Subcutaneous abdominal adipose tissue (tissue), 5 donors: ENCODE results near the gene CACNA1B.
"Not testable (repeated sequence)": the region's sequence is repeated elsewhere in the genome, so short reads cannot be mapped to it uniquely, and the experiment has no call there.

Source experiments
- H3K27ac ChIP-seq: one replicate; pipeline ENCODE4 v1.7.0; 2013; ENCODE audit warnings: low read depth, mild to moderate bottlenecking, inconsistent platforms, low read length, moderate library complexity
- H3K27me3 ChIP-seq, 5 donors: one replicate each; pipeline ENCODE4 v1.7.0; 2013; ENCODE audit warnings: low read length in 5 of 5, inconsistent platforms in 1 of 5; ENCODE audit not compliant: control insufficient read depth in 5 of 5, insufficient read depth in 4 of 5
- H3K36me3 ChIP-seq, 5 donors: one replicate each; pipeline ENCODE4 v1.7.0; 2013; ENCODE audit warnings: low read length in 5 of 5; ENCODE audit not compliant: control insufficient read depth in 5 of 5, insufficient read depth in 5 of 5
- H3K4me1 ChIP-seq, 5 donors: one replicate each; pipeline ENCODE4 v1.7.0; 2013; ENCODE audit warnings: low read length in 5 of 5, mild to moderate bottlenecking in 3 of 5, moderate library complexity in 1 of 5; ENCODE audit not compliant: control insufficient read depth in 5 of 5, insufficient read depth in 5 of 5
- H3K4me3 ChIP-seq, 5 donors: one replicate each; pipeline ENCODE4 v1.7.0; 2013; ENCODE audit warnings: low read length in 5 of 5, low read depth in 1 of 5
- H3K9ac ChIP-seq, 5 donors: one replicate each; pipeline ENCODE4 v1.7.0; 2013; ENCODE audit warnings: low read length in 5 of 5, mild to moderate bottlenecking in 4 of 5, moderate library complexity in 3 of 5
- H3K9me3 ChIP-seq, 5 donors: one replicate each; pipeline ENCODE4 v1.7.0; 2013; ENCODE audit warnings: low read length in 5 of 5; ENCODE audit not compliant: control insufficient read depth in 5 of 5
- donor health status: healthy.
- donor health status: healthy.
- donor health status: healthy.
- donor health status: healthy.
- donor health status: healthy.

Gene CACNA1B

DNA sequence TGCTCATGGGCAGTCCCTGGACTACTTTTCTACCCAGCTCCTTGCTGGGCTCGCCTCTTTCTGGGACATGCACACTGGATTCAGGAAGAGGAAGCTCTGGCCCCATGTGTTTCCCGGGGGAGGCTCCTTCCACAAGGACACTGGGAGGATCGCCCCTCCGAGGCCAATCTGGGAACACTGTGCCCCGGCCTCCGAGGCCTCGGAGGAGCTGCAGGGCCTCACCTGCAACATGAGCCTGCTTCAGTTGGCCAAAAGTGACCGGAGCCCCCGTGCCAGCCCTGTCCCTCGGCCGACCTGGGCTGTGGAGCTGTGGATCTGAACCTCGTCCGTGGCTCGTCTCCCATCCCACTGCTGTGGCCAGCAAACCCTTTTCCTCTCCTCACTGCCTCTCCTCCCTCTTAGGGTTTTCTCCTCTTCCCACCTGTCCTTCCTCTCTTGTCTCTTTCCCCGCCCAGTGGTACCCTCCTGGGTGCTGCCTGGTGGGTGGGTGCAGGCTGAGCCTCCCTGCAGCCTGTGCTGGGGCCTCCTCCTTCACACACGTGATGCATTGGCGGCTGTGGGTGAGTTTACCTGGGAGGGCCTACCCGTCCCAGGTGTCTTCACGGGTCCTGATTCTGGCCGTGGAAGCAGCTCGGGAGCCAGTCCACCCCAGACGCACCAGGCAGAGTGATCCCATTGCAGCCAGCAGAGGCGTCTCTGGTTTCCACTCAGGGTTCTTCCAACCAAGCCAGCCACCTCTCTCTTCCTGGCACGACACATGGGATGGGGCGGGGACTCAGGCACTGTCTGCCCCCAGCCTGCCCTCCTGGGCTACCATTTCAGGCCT is 241.8 kb downstream of the CACNA1B start:
- H3K4me3 ChIP-seq = no peak overlapping the region
- H3K9ac ChIP-seq = no peak overlapping the region
- H3K27ac ChIP-seq = no peak overlapping the region
- H3K4me1 ChIP-seq = no peaks in the 10 kb centered on the region
- H3K36me3 ChIP-seq = no peaks in the 10 kb centered on the region
- no peaks in the 10 kb centered on the region for H3K9me3 ChIP-seq
- peaks cover 0 to 19% (median 11%) of the 10 kb centered on the region in 5 donors for H3K27me3 ChIP-seq

DNA sequence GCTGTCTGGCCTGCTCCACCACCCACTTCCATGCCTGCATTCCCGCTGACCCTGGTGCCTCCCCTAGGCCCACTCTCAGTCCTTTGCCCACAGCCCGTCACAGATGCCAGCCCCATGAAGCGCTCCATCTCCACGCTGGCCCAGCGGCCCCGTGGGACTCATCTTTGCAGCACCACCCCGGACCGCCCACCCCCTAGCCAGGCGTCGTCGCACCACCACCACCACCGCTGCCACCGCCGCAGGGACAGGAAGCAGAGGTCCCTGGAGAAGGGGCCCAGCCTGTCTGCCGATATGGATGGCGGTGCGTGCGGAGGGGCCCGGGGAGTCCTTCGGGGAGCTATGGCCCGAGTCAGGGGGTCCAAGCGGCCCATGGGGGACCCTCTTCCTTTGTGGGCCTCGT is 242.5 kb downstream of the CACNA1B start:
- H3K36me3 ChIP-seq = no peaks in the 10 kb centered on the region
- no peaks in the 10 kb centered on the region for H3K9me3 ChIP-seq
- H3K27me3 ChIP-seq = peaks cover 0 to 18% (median 11%) of the 10 kb centered on the region in 5 donors
- no peak overlapping the region for H3K4me3 ChIP-seq
- no peak overlapping the region for H3K9ac ChIP-seq
- no peaks in the 10 kb centered on the region for H3K4me1 ChIP-seq
- no peak overlapping the region for H3K27ac ChIP-seq

DNA sequence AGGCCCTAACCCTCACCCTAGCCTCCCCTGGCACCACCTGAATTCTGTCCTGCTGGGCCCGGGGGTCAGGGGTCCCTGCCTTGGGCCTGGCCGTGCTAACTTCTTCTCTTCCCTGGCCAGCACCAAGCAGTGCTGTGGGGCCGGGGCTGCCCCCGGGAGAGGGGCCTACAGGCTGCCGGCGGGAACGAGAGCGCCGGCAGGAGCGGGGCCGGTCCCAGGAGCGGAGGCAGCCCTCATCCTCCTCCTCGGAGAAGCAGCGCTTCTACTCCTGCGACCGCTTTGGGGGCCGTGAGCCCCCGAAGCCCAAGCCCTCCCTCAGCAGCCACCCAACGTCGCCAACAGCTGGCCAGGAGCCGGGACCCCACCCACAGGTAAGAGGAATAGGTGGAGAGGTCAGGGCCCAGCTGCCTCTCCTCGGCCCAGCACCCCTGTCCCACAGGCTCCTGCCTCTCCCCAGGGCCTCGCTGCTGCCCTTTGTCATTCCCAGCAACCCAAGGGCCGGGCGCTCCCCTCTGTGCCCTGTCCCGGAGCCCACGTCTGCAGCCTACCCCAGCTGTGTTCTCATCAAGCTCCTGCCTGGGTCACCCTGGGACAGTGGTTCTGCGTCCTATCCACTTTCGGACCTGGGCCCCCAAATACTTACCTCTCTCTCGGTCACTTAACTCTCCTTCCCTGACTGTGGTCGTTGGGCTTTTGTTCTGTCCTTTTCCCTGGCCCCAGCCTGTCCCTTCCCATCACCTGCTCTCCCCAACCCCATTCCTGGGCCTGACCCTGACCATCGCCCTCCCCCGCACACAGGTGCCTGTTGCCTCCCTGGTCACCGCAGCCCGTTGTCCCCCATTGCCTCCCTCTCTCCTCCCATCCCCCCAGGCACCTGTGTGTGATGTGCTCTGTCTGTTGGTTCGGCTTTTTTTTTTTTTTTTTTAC is 243.2 kb downstream of the CACNA1B start:
- Histone ChIP-seq H3K4me3 (no peak overlapping the region), H3K9ac (no peak overlapping the region), H3K4me1 (no peaks in the 10 kb centered on the region), H3K36me3 (no peaks in the 10 kb centered on the region), H3K9me3 (no peaks in the 10 kb centered on the region), H3K27ac (no peak overlapping the region), H3K27me3 (peaks cover 0 to 18% (median 10%) of the 10 kb centered on the region in 5 donors)

DNA sequence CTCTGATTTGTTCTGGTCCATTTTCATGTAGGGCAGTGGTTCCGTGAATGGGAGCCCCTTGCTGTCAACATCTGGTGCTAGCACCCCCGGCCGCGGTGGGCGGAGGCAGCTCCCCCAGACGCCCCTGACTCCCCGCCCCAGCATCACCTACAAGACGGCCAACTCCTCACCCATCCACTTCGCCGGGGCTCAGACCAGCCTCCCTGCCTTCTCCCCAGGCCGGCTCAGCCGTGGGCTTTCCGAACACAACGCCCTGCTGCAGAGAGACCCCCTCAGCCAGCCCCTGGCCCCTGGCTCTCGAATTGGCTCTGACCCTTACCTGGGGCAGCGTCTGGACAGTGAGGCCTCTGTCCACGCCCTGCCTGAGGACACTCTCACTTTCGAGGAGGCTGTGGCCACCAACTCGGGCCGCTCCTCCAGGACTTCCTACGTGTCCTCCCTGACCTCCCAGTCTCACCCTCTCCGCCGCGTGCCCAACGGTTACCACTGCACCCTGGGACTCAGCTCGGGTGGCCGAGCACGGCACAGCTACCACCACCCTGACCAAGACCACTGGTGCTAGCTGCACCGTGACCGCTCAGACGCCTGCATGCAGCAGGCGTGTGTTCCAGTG is 244.0 kb downstream of the CACNA1B start:
- H3K36me3 ChIP-seq = no peaks in the 10 kb centered on the region

DNA sequence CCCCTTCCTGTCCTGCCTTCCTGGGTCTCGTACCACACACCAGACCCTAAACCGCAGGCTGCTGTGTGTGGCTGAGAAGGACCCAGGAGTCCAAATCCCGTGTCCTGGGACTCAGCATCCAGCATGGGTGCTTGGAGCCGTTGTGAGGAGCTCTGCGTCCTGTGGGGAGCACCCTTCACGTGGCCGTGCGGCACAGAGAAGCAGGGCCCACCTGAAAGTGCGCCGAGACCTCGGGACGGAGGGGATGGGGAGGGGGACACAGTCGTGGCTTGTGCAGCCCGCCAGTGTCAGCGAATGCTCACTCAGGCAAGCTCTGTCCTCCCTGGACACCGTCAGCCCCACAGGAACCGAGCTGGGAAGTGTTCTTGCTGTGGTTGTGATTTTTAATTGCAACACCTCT is 244.6 kb downstream of the CACNA1B start:
- Histone ChIP-seq H3K9ac (no peak overlapping the region), H3K9me3 (no peaks in the 10 kb centered on the region), H3K27me3 (peaks cover 0 to 18% (median 7%) of the 10 kb centered on the region in 5 donors), H3K4me1 (no peaks in the 10 kb centered on the region), H3K4me3 (no peak overlapping the region), H3K36me3 (no peaks in the 10 kb centered on the region), H3K27ac (no peak overlapping the region)

More for the DNA sequence above, 244.0 kb downstream of the CACNA1B start:
- Histone ChIP-seq H3K27me3 (peaks cover 0 to 18% (median 9%) of the 10 kb centered on the region in 5 donors), H3K4me1 (no peaks in the 10 kb centered on the region), H3K9ac (no peak overlapping the region), H3K4me3 (no peak overlapping the region), H3K9me3 (no peaks in the 10 kb centered on the region), H3K27ac (no peak overlapping the region)

DNA sequence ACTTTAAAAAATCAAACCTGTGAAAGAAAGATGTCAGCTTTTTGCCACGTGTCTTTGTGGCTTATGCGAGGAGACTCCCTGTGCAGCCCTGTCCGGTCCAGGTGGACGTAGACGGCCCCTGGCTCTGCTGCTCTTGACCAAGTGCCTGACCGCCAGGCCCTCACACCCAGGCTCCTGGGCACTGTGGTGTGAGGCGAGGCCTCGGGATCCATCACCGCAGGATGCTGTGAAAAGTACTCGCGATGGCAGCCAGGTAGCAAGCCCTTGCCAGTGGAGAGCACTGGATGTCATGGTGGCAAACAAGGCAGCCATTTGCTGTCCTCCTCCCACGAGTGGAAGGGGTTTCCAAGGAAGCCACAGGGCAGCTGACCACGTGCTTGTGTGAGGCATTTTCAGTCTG is 245.1 kb downstream of the CACNA1B start:
- no peaks in the 10 kb centered on the region for H3K9me3 ChIP-seq
- H3K9ac ChIP-seq = no peak overlapping the region
- no peak overlapping the region for H3K4me3 ChIP-seq
- H3K36me3 ChIP-seq = no peaks in the 10 kb centered on the region
- H3K27ac ChIP-seq = no peak overlapping the region
- no peaks in the 10 kb centered on the region for H3K4me1 ChIP-seq
- H3K27me3 ChIP-seq = peaks cover 0 to 15% (median 3%) of the 10 kb centered on the region in 5 donors

DNA sequence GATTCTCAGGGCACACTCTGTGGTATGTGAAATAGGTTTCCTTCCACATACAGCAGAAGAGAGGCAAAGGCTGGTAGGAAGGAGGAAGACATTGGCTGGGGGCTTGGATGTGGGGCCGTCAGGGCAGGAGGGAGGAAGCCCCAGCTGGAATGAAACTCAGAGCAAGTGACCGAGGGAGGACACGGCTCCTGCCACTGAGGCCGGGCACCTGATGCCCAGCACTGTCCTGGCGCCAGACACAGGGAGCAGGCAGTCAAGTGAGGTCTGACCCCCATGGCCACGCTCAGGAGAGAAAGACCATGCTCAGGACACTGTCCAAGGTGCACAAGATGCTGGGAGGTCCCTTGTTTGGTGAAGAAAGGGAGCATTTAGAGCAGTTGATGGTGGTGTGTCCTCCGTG is 245.5 kb downstream of the CACNA1B start:
- Histone ChIP-seq H3K36me3 (no peaks in the 10 kb centered on the region), H3K27me3 (peaks cover 0 to 15% (median 3%) of the 10 kb centered on the region in 5 donors), H3K27ac (no peak overlapping the region), H3K4me3 (no peak overlapping the region), H3K9me3 (no peaks in the 10 kb centered on the region), H3K9ac (no peak overlapping the region), H3K4me1 (no peaks in the 10 kb centered on the region)

DNA sequence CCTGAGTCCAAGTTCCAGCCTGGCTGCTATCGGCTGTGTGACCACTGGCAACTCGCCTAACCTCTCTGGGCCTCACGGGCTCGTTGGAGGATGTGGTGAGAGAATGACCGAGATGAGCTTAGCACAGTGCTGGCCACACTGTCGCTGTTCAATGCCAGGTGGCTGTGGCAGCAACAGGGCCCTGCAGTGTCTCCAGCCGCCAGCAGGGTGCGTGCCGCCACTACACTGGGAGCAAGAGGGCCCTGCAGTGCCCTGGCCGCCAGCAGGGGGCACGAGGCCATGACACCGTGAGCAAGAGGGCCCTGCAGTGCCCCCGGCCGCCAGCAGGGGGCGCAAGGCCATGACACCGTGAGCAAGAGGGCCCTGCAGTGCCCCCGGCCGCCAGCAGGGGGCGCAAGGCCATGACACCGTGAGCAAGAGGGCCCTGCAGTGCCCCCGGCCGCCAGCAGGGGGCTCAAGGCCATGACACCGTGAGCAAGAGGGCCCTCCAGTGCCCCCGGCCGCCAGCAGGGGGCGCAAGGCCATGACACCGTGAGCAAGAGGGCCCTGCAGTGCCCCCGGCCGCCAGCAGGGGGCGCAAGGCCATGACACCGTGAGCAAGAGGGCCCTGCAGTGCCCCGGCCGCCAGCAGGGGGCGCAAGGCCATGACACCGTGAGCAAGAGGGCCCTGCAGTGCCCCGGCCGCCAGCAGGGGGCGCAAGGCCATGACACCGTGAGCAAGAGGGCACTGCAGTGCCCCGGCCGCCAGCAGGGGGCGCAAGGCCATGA is 248.7 kb downstream of the CACNA1B start:
- H3K27me3 ChIP-seq = peaks cover 0 to 15% (median 0%) of the 10 kb centered on the region in 5 donors
- not testable (repeated sequence) for H3K4me1 ChIP-seq, H3K36me3 ChIP-seq, H3K27ac ChIP-seq, H3K9me3 ChIP-seq, H3K4me3 ChIP-seq, H3K9ac ChIP-seq

DNA sequence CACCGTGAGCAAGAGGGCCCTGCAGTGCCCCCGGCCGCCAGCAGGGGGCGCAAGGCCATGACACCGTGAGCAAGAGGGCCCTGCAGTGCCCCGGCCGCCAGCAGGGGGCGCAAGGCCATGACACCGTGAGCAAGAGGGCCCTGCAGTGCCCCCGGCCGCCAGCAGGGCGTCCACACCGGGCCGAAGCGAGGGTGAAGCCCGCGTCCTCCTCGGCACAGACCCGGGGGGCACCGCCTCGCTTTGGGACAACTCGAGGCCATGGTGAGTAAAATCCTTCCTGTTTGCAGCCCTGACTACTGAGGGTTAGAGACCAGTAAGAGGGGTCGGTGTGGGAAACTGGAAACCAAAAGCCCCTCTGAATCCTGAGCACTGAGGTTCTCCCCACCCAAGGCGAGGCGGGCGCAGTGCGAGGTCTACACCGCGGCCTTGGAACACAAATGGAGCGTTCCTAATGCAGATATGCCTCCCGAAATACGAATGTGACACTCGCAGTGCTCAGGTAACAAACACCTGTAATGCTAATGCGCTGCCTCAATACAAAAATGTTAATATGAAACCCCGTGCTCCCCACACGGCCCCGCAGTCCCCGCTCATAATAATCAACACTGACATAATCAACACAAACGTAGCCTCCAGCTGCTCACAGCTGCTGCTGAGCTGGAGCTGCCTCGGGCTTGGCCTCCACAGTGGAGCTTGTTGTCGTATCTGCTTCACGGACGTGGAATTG is 249.4 kb downstream of the CACNA1B start:
- peaks cover 0 to 10% (median 0%) of the 10 kb centered on the region in 5 donors for H3K27me3 ChIP-seq
- not testable (repeated sequence) for H3K4me1 ChIP-seq, H3K9ac ChIP-seq, H3K4me3 ChIP-seq, H3K27ac ChIP-seq, H3K36me3 ChIP-seq, H3K9me3 ChIP-seq
